Glutamatergic neuron (in vitro differentiated cells): ENCODE results near the gene RNF4. TPM values are rescaled to one million over a fixed set of nuclear protein-coding genes. Genes with fewer than 3 reads are reported as not detected.
"Not testable (repeated sequence)": the region's sequence is repeated elsewhere in the genome, so short reads cannot be mapped to it uniquely, and the experiment has no call there.

Experiments used
- DNase-seq: peaks from one replicate; pipeline ENCODE4 v3.0.0; 2022
- H3K27ac Mint-ChIP-seq: one replicate; pipeline ENCODE4 v1.8.0; 2020; ENCODE audit warnings: mild to moderate bottlenecking, mixed read lengths, inconsistent platforms; ENCODE audit not compliant: unreplicated experiment
- H3K27me3 Mint-ChIP-seq: one replicate; pipeline ENCODE4 v1.8.0; 2020; ENCODE audit warnings: mild to moderate bottlenecking, moderate library complexity, mixed read lengths, inconsistent platforms; ENCODE audit not compliant: unreplicated experiment
- H3K36me3 Mint-ChIP-seq: one replicate; pipeline ENCODE4 v1.8.0; 2020; ENCODE audit warnings: mild to moderate bottlenecking, mixed read lengths, inconsistent platforms; ENCODE audit not compliant: unreplicated experiment
- H3K4me1 Mint-ChIP-seq: one replicate; pipeline ENCODE4 v1.8.0; 2020; ENCODE audit warnings: mild to moderate bottlenecking, low read depth, mixed read lengths, inconsistent platforms; ENCODE audit not compliant: unreplicated experiment
- H3K4me3 Mint-ChIP-seq: one replicate; pipeline ENCODE4 v1.8.0; 2020; ENCODE audit warnings: mild to moderate bottlenecking, mixed read lengths, inconsistent platforms; ENCODE audit not compliant: unreplicated experiment
- H3K9me3 Mint-ChIP-seq: one replicate; pipeline ENCODE4 v1.8.0; 2020; ENCODE audit warnings: mild to moderate bottlenecking, moderate library complexity, mixed read lengths, inconsistent platforms; ENCODE audit not compliant: unreplicated experiment
- CTCF ChIP-seq: fragments of 200-600 bp; sonication (generic); IDR thresholded peaks from one replicate; pipeline ENCODE4 v1.5.0; 2021; ENCODE audit not compliant: partially characterized antibody, unreplicated experiment
- total RNA-seq: library from RNA; stranded (reverse); fragmentation: NEBNext Ultra II Directional; extraction: Animal tissue kit (Norgen Biotek cat#: 25700); gene quantifications from one replicate; pipeline ENCODE4 v1.2.1, GENCODE V29; 2021; ENCODE audit not compliant: unreplicated experiment

RNF4 gene
- total RNA-seq, 1 donor from 2014 or later: 73.6 TPM

- Mint-ChIP-seq H3K27me3 (peaks cover 5% of the 10 kb centered on the region), H3K4me1 (peaks cover 4% of the 10 kb centered on the region), H3K36me3 (peaks cover 4% of the 10 kb centered on the region), H3K4me3 (no peak overlapping the region), H3K9me3 (peaks cover 2% of the 10 kb centered on the region), H3K27ac (no peak overlapping the region)
- no peak for DNase-seq
- no peak for TF ChIP-seq CTCF
Observed at GRCh38 chr4:2512396-2513135, 43.7 kb downstream of the RNF4 start.

GRCh38 chr4:2514193-2514592 is 45.3 kb downstream of the RNF4 start:
- H3K4me3 Mint-ChIP-seq, H3K9me3 Mint-ChIP-seq, H3K27me3 Mint-ChIP-seq, DNase-seq, H3K4me1 Mint-ChIP-seq, H3K36me3 Mint-ChIP-seq, H3K27ac Mint-ChIP-seq: not testable (repeated sequence)

GRCh38 chr4:2514944-2515343 is 46.0 kb downstream of the RNF4 start:
- not testable (repeated sequence) for H3K27me3 Mint-ChIP-seq, H3K9me3 Mint-ChIP-seq, DNase-seq, H3K36me3 Mint-ChIP-seq, H3K4me3 Mint-ChIP-seq, H3K27ac Mint-ChIP-seq, H3K4me1 Mint-ChIP-seq

- no peaks in the 10 kb centered on the region for H3K4me1 Mint-ChIP-seq
- no peak for TF ChIP-seq CTCF
- H3K4me3 Mint-ChIP-seq: no peak overlapping the region
- no peak for DNase-seq
- peaks cover 3% of the 10 kb centered on the region for H3K9me3 Mint-ChIP-seq
- H3K27me3 Mint-ChIP-seq: peaks cover 5% of the 10 kb centered on the region
- no peaks in the 10 kb centered on the region for H3K36me3 Mint-ChIP-seq
- no peak overlapping the region for H3K27ac Mint-ChIP-seq
Observed at GRCh38 chr4:2515830-2516550, 47.1 kb downstream of the RNF4 start.

- Mint-ChIP-seq H3K4me3 (no peak overlapping the region), H3K9me3 (peaks cover 4% of the 10 kb centered on the region), H3K27ac (no peak overlapping the region), H3K27me3 (peaks cover 5% of the 10 kb centered on the region), H3K36me3 (no peaks in the 10 kb centered on the region), H3K4me1 (no peaks in the 10 kb centered on the region)
- no peak for TF ChIP-seq CTCF
- no peak for DNase-seq
Observed at GRCh38 chr4:2516635-2517034, 47.7 kb downstream of the RNF4 start.

- Mint-ChIP-seq H3K9me3 (peaks cover 2% of the 10 kb centered on the region), H3K4me3 (no peak overlapping the region), H3K36me3 (no peaks in the 10 kb centered on the region), H3K27me3 (peaks cover 1% of the 10 kb centered on the region), H3K27ac (no peak overlapping the region), H3K4me1 (no peaks in the 10 kb centered on the region)
- DNase-seq: no peak
- TF ChIP-seq CTCF: no peak
Observed at GRCh38 chr4:2526559-2526958, 57.7 kb downstream of the RNF4 start.
